HG03097 (cell line): ENCODE measurements around the gene LRRC49.
A peak's percentile ranks its signal among the peaks of the same experiment; 100 is the strongest.
"Not testable (repeated sequence)": the region's sequence is repeated elsewhere in the genome, so short reads cannot be mapped to it uniquely, and the experiment has no call there.

ENCODE experiments used
- ATAC-seq: cut with Tn5 transposase; IDR thresholded peaks from one replicate; pipeline ENCODE4 v1.9.1; 2021; ENCODE audit not compliant: unreplicated experiment, low FRiP score

LRRC49 gene

DNA sequence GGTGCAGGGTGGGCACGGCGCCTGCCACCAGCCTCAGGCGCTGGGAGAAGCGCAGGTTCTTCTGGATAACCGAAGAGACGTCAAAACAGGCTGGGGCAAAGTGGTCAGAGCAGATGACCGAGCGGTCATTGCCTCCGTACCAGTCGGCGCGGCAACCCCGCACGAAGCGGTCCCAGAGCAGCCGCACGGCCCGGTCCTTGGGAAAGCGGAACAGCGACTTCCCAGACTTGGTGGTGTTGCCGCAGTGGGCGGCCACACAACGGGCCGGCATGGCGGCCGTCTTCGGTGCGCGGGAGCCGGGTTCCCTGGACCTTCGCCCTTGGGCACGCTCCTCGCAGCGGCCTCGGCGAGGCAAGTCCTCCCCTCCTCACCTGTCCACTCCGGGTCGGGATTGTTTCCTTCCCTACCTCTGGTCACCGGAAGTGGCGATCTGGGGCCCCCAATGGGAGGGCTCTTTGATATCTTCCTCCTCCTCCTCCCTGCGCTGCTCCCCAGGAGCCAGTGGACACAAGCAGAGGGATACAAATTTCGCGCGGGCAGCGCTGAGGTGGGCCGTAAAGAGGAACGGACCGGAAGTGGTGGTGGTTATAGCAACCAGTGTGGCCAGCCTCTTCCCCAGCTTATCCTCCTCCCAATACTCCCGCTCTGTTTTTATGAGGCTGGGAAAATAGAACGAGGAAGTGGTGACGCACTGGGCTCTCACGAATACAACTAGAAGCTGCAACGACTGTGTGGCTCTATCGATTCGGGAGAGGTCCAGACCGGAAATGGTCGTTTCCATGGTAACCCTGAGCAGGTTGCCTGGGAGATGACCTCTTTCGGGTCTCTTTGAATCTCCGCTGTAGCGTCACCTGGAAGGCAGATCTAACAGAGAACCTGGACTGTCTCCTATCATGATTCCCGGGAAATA lies at the start of gene LRRC49, which contains the start of gene THAP10:
Gene LRRC49 (plus strand): TSS at position 825 of the 910 bp plus-strand sequence. CDS start 69 bp downstream, at position 894.
Gene THAP10 (minus strand): TSS at position 432 of the 910 bp plus-strand sequence. CDS start 161 bp downstream, at position 271.
- peak; percentile 61 for ATAC-seq

- no peak for ATAC-seq
These were observed 46.8 kb upstream of the LRRC49 start for GRCh38 chr15:70845602-70846360.

DNA sequence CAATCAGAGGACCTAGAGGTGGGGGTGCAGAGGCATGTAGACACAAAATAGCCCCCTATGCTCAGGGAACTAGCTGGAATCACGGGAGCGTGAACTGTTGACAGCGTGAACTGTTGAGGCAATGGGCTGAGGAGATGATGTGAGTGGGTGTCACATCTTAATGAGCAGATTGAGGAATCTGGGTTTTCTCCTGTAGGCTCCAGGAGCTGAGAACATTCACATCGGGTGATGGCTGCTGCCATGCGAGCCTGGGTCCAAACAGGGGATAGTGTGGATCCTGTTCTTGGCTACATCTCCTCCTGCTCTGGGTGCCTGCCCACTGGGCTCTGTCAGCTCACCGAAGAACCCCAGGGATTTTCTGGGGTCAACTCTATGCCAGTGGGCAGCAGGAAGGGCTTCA lies 40.7 kb upstream of the LRRC49 start:
- ATAC-seq, result no peak

DNA sequence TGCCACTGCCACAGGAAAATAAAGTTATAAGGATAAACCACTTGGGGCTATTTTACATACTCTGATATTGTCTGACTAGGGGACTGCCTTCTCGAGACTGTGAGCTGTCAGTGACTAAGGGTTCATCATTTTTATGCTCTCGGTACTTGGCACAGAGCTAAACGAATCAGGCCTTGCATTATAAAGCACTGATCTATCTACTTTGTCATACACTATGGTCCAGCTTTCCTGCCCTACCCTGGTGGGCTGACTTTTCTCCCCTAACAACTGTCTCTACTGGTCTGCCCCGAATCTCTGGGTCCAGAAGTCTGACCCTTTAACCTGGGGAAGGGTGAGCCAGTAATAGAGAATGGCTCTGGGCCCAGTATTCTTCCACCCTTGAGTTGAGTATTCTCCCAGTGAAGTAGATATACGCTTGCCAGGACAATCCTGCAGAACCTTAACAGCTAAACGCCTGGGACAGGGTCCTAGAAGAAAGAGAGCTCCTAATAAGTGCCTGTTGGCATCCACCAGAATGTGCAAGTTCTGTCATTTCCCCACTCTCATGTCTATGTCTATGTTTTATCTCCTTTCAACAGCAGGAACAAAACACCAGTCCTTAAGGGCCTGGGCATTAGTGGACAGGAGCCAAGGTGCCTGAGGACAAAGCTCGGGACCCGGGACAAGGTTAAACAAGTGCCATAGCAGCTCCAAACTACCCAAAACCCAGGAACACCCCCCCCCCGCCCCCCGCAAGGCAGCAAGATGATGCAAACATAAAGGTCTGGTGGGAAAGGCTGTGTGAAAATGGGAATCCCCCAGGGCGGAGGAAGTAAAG lies 39.9 kb upstream of the LRRC49 start:
- no peak for ATAC-seq

- no peak for ATAC-seq
These were observed 39.2 kb upstream of the LRRC49 start for GRCh38 chr15:70853318-70853972.

- ATAC-seq, result no peak
These were observed 38.5 kb upstream of the LRRC49 start, which contains the start of gene LARP6 for GRCh38 chr15:70853973-70854665. TSS of gene LARP6 (minus strand) at chr15:70854157. CDS start at chr15:70854088, 69 bp downstream.

- no peak for ATAC-seq
These were observed 38.0 kb upstream of the LRRC49 start for GRCh38 chr15:70854666-70854976.

DNA sequence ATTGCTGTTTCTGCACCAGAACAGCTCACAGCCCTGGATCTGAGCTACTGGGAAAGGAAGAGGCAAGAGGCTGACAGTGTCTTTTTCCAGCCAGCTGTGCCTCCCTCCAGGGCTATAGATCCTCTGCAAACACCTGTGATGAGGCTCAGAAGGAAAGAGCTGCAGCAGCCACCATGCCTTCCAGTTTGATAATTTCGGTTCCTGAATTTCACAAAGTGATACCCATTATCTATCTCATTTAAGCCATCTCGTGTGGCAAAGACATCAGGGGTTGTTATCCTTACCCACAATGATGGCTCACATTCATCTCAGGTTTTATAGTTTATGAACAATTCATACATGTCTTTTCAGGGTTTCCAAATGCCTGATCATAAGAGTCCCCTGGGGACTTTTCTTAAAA lies 36.9 kb upstream of the LRRC49 start:
- no peak for ATAC-seq

- ATAC-seq, result no peak
These were observed 36.3 kb upstream of the LRRC49 start for GRCh38 chr15:70856177-70856883.

GRCh38 chr15:70856884-70857561 lies 35.6 kb upstream of the LRRC49 start:
- no peak for ATAC-seq

DNA sequence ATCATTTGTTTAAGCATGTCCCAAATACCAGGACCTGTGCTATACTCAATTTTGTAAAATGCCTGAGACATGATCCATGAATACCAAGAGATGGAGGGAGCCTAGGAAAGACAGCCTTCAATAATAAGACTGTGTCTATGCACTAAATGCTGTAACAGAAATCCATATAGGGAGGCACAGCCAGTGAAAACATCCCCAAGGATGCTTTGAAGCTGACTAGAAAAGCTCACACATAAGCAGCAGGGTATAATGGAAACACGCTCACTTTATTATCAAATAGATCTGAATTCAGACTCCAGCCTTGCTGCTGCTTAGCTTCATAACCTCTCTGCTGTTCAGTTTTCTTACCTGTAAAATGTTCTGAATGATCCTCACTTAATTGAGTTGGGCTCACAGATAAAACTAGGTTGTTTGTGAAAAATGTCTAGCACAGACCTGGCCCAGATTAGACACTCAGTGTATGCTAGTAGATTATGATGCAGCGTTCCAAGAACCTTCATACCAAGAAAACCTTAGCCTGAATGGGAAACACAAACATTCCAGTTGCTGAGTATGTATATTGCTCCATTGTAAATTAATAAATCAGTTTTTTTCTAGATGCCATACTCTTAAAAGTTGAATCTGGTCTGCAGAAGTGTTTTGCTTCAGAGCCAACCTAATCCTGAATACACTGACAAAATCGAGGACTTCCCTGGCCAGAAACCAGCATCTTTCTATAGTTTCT lies 34.9 kb upstream of the LRRC49 start:
- ATAC-seq, result no peak

- not testable (repeated sequence) for ATAC-seq
These were observed 33.9 kb upstream of the LRRC49 start for GRCh38 chr15:70858614-70859321.

GRCh38 chr15:70859322-70859908 lies 33.2 kb upstream of the LRRC49 start:
- ATAC-seq, result no peak

DNA sequence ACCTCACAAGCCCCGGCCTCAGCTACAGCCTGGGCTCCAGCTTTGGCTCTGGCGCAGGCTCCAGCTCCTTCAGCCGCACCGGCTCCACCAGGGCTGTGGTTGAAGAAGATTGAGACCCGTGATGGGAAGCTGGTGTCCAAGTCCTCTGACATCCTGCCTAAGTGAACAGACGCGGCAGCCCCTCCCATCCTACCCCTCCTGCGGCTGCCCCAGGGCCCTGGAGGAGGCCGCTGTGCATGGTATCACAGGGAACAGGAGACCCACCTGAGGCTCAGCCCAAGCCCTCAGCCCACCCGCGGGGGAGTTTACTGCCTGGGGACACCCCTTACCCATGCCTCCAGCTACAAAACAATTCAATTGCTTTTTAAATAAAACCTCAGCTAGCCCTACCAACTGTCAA lies 32.6 kb upstream of the LRRC49 start:
- ATAC-seq, result no peak

GRCh38 chr15:70863450-70864218 lies 29.0 kb upstream of the LRRC49 start:
- ATAC-seq, result no peak
